ENCODE data around the gene GRK7.

DNA sequence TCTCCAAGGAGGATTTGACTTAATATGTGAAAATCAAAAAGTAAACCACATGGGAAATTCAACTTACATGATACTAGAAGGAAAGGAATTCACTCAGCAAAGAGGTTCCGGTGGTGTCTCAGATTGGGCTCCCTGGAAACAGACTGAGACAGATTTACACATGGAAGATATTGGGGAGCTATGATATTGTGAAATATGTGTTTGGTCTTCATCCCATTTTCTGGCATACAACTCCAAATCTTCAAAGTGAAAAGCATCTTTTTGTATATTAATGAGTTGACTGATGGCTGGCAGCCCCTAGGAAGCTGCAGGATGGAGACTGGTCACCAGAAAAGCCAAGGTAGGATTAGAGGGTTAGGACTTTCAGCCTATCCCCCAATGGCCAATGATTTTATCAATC lies 29.3 kb downstream of the GRK7 start:
- TF ChIP-seq POLR2A (IDR thresholded peaks at IDR 0.05; ENCODE audit: low read length) (no peak), GATA1 (IDR thresholded peaks at IDR 0.05; ENCODE audit: low read depth, low read length) (no peak)

Measured in erythroblast (primary cell).